ENCODE data around the gene ZNF430.

The ZNF430 gene

GRCh38 chr19:21065336-21065735, 44.9 kb downstream of the ZNF430 start:
- Histone ChIP-seq H3K27ac (ENCODE audit: low read depth, low read length) (no peak overlapping the region), H3K4me3 (ENCODE audit: low read depth, low read length) (no peak overlapping the region), H3K4me1 (ENCODE audit: control insufficient read depth, insufficient read depth, low read length, unreplicated experiment) (no peaks in the 10 kb centered on the region), H3K79me2 (ENCODE audit: control insufficient read depth, insufficient read depth, low read length, unreplicated experiment) (no peaks in the 10 kb centered on the region), H2AFZ (ENCODE audit: low read length, unreplicated experiment) (no peak overlapping the region), H3K27me3 (ENCODE audit: insufficient read depth, low read length) (no peaks in the 10 kb centered on the region), H3K36me3 (ENCODE audit: insufficient read depth, low read length) (peaks cover 12% of the 10 kb centered on the region)

- no peaks in the 10 kb centered on the region; the same call in 1 of the 2 replicates for H3K36me3 ChIP-seq (ENCODE audit: insufficient read depth, low read length)
- H3K27me3 ChIP-seq (ENCODE audit: insufficient read depth, low read length), result no peaks in the 10 kb centered on the region
- H3K4me1 ChIP-seq (ENCODE audit: control insufficient read depth, insufficient read depth, low read length, unreplicated experiment), result peaks cover 11% of the 10 kb centered on the region
- peak within 1 kb of the TSS; percentile 96 for H3K4me3 ChIP-seq (ENCODE audit: low read depth, low read length)
- peaks cover 22% of the 10 kb centered on the region for H3K79me2 ChIP-seq (ENCODE audit: control insufficient read depth, insufficient read depth, low read length, unreplicated experiment)
- no peak within 1 kb of the TSS for H2AFZ ChIP-seq (ENCODE audit: low read length, unreplicated experiment)
- peak within 1 kb of the TSS; percentile 66; the same call in 1 of the 2 replicates for H3K27ac ChIP-seq (ENCODE audit: low read depth, low read length)
Observed at GRCh38 chr19:21082011-21082975, 61.8 kb downstream of the ZNF430 start, which contains the start of gene ZNF714. Gene ZNF714, plus strand, starts transcription at chr19:21082203. Its CDS starts 16,066 bp downstream, at chr19:21098269.

GRCh38 chr19:21084343-21084742, 63.9 kb downstream of the ZNF430 start:
- Histone ChIP-seq H3K36me3 (ENCODE audit: insufficient read depth, low read length) (no peaks in the 10 kb centered on the region; the same call in 1 of the 2 replicates), H3K79me2 (ENCODE audit: control insufficient read depth, insufficient read depth, low read length, unreplicated experiment) (peaks cover 25% of the 10 kb centered on the region)

GRCh38 chr19:21087871-21088270, 67.4 kb downstream of the ZNF430 start:
- Histone ChIP-seq H3K4me3 (ENCODE audit: low read depth, low read length) (no peak overlapping the region), H3K36me3 (ENCODE audit: insufficient read depth, low read length) (no peaks in the 10 kb centered on the region; the same call in 1 of the 2 replicates), H2AFZ (ENCODE audit: low read length, unreplicated experiment) (no peak overlapping the region), H3K27ac (ENCODE audit: low read depth, low read length) (no peak overlapping the region), H3K79me2 (ENCODE audit: control insufficient read depth, insufficient read depth, low read length, unreplicated experiment) (peaks cover 23% of the 10 kb centered on the region), H3K4me1 (ENCODE audit: control insufficient read depth, insufficient read depth, low read length, unreplicated experiment) (peaks cover 11% of the 10 kb centered on the region), H3K27me3 (ENCODE audit: insufficient read depth, low read length) (no peaks in the 10 kb centered on the region)

More at GRCh38 chr19:21084343-21084742, 63.9 kb downstream of the ZNF430 start:
- no peak overlapping the region for H2AFZ ChIP-seq (ENCODE audit: low read length, unreplicated experiment)
- H3K4me1 ChIP-seq (ENCODE audit: control insufficient read depth, insufficient read depth, low read length, unreplicated experiment), result peaks cover 11% of the 10 kb centered on the region
- no peaks in the 10 kb centered on the region for H3K27me3 ChIP-seq (ENCODE audit: insufficient read depth, low read length)
- H3K27ac ChIP-seq (ENCODE audit: low read depth, low read length), result no peak overlapping the region
- no peak overlapping the region; the same call in 1 of the 2 replicates for H3K4me3 ChIP-seq (ENCODE audit: low read depth, low read length)

GRCh38 chr19:21092109-21092508, 71.7 kb downstream of the ZNF430 start:
- Histone ChIP-seq H3K4me1 (ENCODE audit: control insufficient read depth, insufficient read depth, low read length, unreplicated experiment) (no peaks in the 10 kb centered on the region), H3K4me3 (ENCODE audit: low read depth, low read length) (no peak overlapping the region), H3K36me3 (ENCODE audit: insufficient read depth, low read length) (no peaks in the 10 kb centered on the region), H3K79me2 (ENCODE audit: control insufficient read depth, insufficient read depth, low read length, unreplicated experiment) (peaks cover 13% of the 10 kb centered on the region), H2AFZ (ENCODE audit: low read length, unreplicated experiment) (no peak overlapping the region), H3K27ac (ENCODE audit: low read depth, low read length) (no peak overlapping the region), H3K27me3 (ENCODE audit: insufficient read depth, low read length) (no peaks in the 10 kb centered on the region)

- H3K36me3 ChIP-seq (ENCODE audit: insufficient read depth, low read length), result no peaks in the 10 kb centered on the region
- peaks cover 9% of the 10 kb centered on the region for H3K79me2 ChIP-seq (ENCODE audit: control insufficient read depth, insufficient read depth, low read length, unreplicated experiment)
- H3K27ac ChIP-seq (ENCODE audit: low read depth, low read length), result no peak overlapping the region
- no peak overlapping the region for H2AFZ ChIP-seq (ENCODE audit: low read length, unreplicated experiment)
- no peaks in the 10 kb centered on the region for H3K4me1 ChIP-seq (ENCODE audit: control insufficient read depth, insufficient read depth, low read length, unreplicated experiment)
- no peaks in the 10 kb centered on the region for H3K27me3 ChIP-seq (ENCODE audit: insufficient read depth, low read length)
- no peak overlapping the region for H3K4me3 ChIP-seq (ENCODE audit: low read depth, low read length)
Observed at GRCh38 chr19:21094347-21095025, 74.0 kb downstream of the ZNF430 start.

GRCh38 chr19:21098291-21098690, 77.8 kb downstream of the ZNF430 start:
- Histone ChIP-seq H3K36me3 (ENCODE audit: insufficient read depth, low read length) (no peaks in the 10 kb centered on the region), H3K4me1 (ENCODE audit: control insufficient read depth, insufficient read depth, low read length, unreplicated experiment) (no peaks in the 10 kb centered on the region), H3K79me2 (ENCODE audit: control insufficient read depth, insufficient read depth, low read length, unreplicated experiment) (peaks cover 9% of the 10 kb centered on the region), H2AFZ (ENCODE audit: low read length, unreplicated experiment) (no peak overlapping the region), H3K4me3 (ENCODE audit: low read depth, low read length) (no peak overlapping the region), H3K27me3 (ENCODE audit: insufficient read depth, low read length) (no peaks in the 10 kb centered on the region), H3K27ac (ENCODE audit: low read depth, low read length) (no peak overlapping the region)

- no peaks in the 10 kb centered on the region for H3K4me1 ChIP-seq (ENCODE audit: control insufficient read depth, insufficient read depth, low read length, unreplicated experiment)
- H3K36me3 ChIP-seq (ENCODE audit: insufficient read depth, low read length), result 0 out of 2 replicates have a peak, but pooled peaks cover 5% of the 10 kb centered on the region
- no peaks in the 10 kb centered on the region for H3K79me2 ChIP-seq (ENCODE audit: control insufficient read depth, insufficient read depth, low read length, unreplicated experiment)
- H2AFZ ChIP-seq (ENCODE audit: low read length, unreplicated experiment), result no peak overlapping the region
- no peaks in the 10 kb centered on the region for H3K27me3 ChIP-seq (ENCODE audit: insufficient read depth, low read length)
- H3K4me3 ChIP-seq (ENCODE audit: low read depth, low read length), result no peak overlapping the region
- H3K27ac ChIP-seq (ENCODE audit: low read depth, low read length), result no peak overlapping the region
Observed at GRCh38 chr19:21101521-21102242, 81.2 kb downstream of the ZNF430 start.

GRCh38 chr19:21109116-21109515, 88.7 kb downstream of the ZNF430 start:
- H3K27me3 ChIP-seq (ENCODE audit: insufficient read depth, low read length), result no peaks in the 10 kb centered on the region
- H2AFZ ChIP-seq (ENCODE audit: low read length, unreplicated experiment), result no peak overlapping the region
- H3K4me3 ChIP-seq (ENCODE audit: low read depth, low read length), result no peak overlapping the region
- peaks cover 4% of the 10 kb centered on the region for H3K4me1 ChIP-seq (ENCODE audit: control insufficient read depth, insufficient read depth, low read length, unreplicated experiment)
- peaks cover 9% of the 10 kb centered on the region; the same call in 1 of the 2 replicates for H3K36me3 ChIP-seq (ENCODE audit: insufficient read depth, low read length)
- peaks cover 5% of the 10 kb centered on the region for H3K79me2 ChIP-seq (ENCODE audit: control insufficient read depth, insufficient read depth, low read length, unreplicated experiment)
- no peak overlapping the region for H3K27ac ChIP-seq (ENCODE audit: low read depth, low read length)
